Astrocyte of the spinal cord (primary cell): Measurements from ENCODE around the gene ROR2.

Source experiments
- DNase-seq: peaks from one replicate; pipeline ENCODE4 v3.0.0; 2011; ENCODE audit warnings: low read depth, low spot score
- H3K4me3 ChIP-seq: 2 replicates; pipeline ENCODE4 v1.5.1; 2011; ENCODE audit warnings: low read depth, mild to moderate bottlenecking, low read length, moderate library complexity
- in situ Hi-C: cut with HindIII; loops from 2 replicates; pipeline ENCODE4 v1.10.0; 2017; ENCODE audit warnings: low sequenced_read_pairs
- TF ChIP-seq, protein P1 (sequence below): IDR thresholded peaks from 2 replicates; pipeline ENCODE4 v1.5.1; 2012; ENCODE audit warnings: low read depth, mild to moderate bottlenecking, low read length, inconsistent platforms

ROR2 gene

DNA sequence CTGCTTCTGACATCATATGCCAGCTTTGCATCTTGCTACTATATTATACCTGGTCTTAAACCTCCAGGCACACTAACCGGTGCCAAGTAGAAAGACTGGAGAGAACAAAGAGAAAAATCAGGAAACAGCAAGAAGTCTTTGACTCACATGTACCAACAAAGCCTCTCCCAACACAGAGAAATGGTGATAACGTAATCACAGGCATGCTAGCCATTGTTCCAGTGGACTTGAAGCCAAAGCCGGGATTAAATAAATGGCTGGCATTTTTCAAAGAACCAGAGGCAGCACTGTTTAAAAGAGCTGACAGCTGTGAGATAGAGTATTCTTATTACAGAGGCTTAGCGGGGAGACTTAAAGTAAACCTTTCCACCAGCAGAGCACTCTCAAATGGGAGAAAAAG lies 378.0 kb downstream of the ROR2 start:
- in situ Hi-C loops, result no loop called here
- no peak overlapping the region for H3K4me3 ChIP-seq
- TF ChIP-seq, protein P1, sequence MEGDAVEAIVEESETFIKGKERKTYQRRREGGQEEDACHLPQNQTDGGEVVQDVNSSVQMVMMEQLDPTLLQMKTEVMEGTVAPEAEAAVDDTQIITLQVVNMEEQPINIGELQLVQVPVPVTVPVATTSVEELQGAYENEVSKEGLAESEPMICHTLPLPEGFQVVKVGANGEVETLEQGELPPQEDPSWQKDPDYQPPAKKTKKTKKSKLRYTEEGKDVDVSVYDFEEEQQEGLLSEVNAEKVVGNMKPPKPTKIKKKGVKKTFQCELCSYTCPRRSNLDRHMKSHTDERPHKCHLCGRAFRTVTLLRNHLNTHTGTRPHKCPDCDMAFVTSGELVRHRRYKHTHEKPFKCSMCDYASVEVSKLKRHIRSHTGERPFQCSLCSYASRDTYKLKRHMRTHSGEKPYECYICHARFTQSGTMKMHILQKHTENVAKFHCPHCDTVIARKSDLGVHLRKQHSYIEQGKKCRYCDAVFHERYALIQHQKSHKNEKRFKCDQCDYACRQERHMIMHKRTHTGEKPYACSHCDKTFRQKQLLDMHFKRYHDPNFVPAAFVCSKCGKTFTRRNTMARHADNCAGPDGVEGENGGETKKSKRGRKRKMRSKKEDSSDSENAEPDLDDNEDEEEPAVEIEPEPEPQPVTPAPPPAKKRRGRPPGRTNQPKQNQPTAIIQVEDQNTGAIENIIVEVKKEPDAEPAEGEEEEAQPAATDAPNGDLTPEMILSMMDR, result no peak
- DNase-seq, result peak; percentile 32

DNA sequence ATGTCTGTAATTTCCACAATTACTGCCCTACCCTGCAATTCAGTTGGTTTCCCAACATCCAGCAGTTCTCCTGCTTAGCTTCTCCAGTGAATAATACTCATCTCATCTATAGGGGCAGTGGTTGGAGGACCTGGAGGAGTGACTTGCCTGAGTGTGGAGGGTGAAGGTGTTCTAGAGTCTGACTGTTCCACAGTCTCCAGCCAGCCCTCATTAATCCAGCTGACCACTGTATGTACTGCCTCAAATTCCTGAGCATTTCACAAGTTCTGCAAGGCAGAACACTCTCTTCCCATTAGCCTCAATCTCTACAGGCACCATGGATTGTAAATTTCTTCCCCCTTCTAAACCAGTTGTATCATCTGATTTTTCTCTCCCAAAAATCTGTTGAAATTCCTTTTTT lies 379.0 kb downstream of the ROR2 start:
- in situ Hi-C loops, result no loop called here
- TF ChIP-seq, protein P1, result no peak
- no peak overlapping the region for H3K4me3 ChIP-seq
- no peak for DNase-seq

DNA sequence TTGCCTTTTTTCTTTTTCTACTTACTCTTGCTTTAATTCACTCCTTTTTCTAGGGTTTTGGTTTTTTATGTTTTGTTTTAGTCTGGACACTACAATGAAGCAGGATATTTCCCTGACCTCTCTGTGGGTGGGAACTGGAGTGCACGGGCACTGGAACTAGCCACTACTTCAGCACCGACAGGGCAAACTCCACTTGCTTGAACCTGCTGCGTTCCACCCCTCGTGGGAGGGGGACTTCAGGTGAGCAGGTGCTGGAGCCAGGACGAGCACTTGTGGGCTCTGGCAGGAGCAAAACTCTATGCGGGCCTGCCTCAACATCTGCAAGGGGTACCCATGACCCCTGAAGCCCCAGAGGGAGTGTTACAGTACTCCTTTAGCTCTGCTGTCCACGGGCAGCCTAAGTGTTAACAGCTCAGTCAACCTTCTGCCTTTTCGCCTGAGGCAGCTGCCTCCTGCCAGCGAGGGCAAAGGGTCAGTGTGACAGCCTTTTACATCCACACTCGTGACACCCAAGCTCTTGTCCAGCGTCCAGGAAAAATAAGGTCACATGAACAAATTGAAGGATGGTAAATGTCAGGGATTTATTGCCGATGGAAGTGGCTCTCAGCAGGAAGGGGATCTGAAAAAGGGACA lies 382.3 kb downstream of the ROR2 start:
- TF ChIP-seq, protein P1, result no peak
- H3K4me3 ChIP-seq, result no peak overlapping the region
- DNase-seq, result no peak
- in situ Hi-C loops, result no loop called here

DNA sequence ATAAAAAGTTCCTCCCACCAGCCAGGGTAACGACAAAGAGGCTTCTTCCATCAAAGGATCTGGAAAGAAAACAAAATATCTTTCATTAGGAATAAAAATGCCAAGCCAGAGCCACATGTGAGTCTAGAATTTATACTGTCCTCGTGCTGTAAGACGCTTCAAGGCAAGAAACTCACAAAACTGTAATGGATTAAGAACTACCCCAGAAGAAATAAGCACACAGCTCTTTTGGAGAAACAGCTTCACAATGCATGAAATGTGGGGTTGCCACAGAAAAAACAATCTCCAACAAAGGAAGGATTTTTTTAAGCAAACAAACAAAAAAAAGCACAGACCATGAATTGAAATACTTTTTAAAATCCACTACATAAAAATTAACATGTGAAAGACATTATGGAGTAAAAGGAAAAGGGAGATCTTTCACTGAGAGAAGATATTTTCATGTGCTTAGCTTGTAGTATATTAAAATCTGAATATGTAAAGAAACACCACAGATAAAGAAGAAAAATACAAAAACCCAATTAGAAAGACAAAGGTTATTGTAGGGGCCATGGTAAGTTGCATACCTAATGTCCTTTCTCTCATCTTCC lies 385.9 kb downstream of the ROR2 start:
- TF ChIP-seq, protein P1, result no peak
- no peak overlapping the region for H3K4me3 ChIP-seq
- in situ Hi-C loops, result no loop called here
- no peak for DNase-seq

DNA sequence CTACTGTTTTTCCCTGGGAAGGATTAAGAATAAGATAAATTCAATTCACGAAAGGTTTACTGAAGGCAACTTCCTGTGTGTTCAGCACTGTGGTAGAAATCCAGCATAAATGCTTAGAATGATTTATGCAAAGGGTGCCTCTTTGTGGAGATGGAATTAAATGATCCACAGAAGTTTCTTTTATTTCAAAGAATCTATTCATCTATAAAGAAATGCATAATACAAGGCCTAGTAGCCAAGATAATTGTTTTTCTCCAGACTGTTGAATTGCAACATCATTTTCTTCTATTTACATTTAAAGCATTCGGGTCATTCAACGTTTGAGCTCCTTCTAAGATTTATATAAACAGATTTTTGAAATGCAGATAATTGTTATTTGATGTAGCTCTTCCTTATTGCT lies 387.6 kb downstream of the ROR2 start:
- TF ChIP-seq, protein P1, result no peak

DNA sequence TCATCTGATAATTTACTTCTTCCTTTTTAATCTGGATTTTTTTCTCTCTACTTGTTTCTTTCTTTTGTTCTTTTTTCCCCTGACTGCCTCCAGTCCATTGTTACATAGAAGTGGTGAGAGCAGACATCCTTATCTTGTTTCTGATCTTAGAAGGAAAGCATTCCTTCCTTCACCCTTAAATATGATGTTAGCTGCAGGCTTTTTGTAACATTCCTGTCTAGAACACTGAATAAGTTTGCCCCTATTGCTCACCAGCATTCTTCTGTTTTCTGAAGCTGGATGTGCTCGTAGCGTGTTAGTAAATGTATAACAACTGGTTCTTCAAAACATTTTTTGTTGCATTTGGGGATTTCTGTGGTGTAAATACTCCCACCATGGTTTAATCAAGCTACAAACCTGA lies 389.7 kb downstream of the ROR2 start:
- H3K4me3 ChIP-seq, result no peak overlapping the region
- peak; percentile 46 for DNase-seq
- TF ChIP-seq, protein P1, result no peak
- in situ Hi-C loops, result no loop called here

More for the DNA sequence above, 387.6 kb downstream of the ROR2 start:
- in situ Hi-C loops, result no loop called here
- no peak overlapping the region for H3K4me3 ChIP-seq
- DNase-seq, result no peak
